ENCODE results near the gene IL3.
A peak's percentile ranks its signal among the peaks of the same experiment; 100 is the strongest.

Gene IL3

DNA sequence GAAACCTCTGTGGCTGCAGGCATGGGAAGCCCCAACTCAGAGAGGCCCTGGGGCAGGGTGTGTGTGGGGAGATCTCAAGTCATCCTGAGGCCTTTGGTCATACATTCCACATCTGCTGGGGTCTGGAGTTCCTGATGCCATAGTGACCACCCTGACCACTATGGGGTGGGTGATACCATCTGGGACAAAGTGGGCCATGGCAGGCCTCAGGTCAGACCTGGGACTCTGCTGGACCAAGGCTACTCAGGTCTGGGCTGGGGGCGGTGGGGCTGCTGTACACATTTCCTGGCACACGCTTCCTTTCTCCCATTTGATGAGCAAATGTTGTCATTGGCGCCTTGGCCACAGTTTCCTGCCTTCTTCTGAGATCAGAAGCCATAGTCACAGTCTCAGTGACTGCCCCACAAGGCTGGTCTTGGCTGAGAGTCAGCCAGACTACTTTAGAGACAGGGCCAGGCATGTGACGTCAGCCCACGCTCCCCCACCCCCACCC lies 33.9 kb upstream of the IL3 start:
- DNase-seq: no peak

DNA sequence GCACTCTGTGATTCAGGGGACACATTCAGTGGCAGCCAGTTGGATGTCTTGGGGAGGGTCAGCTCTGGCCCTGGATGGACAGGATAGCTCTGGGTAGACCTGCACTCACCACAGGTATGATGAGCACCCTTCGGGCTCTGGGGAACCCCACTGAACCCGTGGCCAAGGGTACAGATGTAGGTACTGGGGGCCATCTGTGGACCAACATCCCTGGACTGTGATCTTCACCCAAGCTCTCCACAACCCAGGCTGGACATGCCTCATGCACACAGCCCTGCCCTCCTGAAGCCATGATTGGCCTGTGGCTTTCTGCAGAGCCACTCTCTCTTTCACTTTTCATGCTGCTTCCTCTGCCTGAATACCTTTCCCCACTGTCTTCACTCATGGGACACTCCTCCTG lies 33.4 kb upstream of the IL3 start:
- no peak for DNase-seq

- no peak for DNase-seq
Measured at GRCh38 chr5:132029609-132030330, 30.7 kb upstream of the IL3 start.

DNA sequence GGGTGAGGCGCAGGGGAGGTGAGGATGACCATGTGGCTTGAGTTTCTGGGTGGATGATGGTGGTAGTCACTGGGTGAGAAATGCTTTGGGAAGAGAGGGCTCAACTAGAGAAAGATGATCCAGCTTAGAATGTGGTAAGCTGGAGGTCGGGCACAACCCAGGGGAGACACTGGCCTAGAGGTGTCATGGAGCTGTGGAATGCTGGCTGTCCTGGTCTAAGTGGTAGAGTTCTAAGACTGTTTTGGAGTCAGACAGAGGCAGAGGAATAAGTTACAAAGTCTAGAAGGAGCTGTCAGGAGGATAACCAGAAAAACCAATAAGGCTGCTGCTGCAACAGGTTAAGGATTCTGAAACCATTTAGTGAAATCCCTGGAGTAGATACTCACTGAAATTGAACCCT lies 29.8 kb upstream of the IL3 start:
- no peak for DNase-seq

DNA sequence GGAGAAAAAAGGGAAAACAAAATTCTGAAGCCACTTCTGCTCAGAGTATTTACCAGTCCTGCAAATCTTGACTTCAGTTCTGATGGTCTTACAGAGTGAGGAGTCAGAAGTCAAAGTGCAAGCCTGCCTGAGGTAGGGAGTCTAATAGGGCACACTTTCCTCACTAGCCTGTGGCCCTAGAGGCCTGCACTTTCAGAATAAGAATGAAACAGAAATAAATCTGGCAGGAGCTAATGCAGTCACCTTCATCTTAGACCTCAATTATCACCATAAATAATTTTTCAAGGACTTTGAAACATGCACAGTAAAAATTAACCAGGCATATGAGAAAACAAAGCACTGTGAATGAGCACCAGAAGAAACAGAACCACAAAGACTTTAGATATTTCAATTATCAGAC lies 28.3 kb upstream of the IL3 start:
- no peak for DNase-seq

- DNase-seq: no peak
Measured at GRCh38 chr5:132033122-132033521, 27.3 kb upstream of the IL3 start.

DNA sequence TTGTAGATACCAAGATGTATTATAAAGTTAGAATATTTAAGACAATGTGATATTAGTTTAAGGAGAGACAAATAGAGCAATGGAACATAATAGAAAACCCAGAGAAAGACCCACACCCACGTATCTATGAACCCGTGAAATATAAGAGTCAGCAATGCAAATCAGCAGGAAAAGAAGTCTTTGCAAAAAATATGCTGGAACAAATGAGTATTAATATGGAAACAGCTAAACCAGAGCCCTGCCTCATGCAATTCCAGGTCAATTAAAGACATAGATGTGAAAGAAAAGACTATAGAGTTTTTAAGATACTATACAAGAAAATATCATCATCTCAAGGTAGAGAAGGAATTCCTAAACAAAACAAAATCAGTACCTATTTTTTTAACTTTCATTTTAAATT lies 23.1 kb upstream of the IL3 start:
- no peak for DNase-seq

GRCh38 chr5:132044207-132044606 lies 16.2 kb upstream of the IL3 start:
- DNase-seq: no peak

- DNase-seq: no peak
Measured at GRCh38 chr5:132046880-132047299, 13.6 kb upstream of the IL3 start.

GRCh38 chr5:132049093-132049492 lies 11.4 kb upstream of the IL3 start:
- no peak for DNase-seq

DNA sequence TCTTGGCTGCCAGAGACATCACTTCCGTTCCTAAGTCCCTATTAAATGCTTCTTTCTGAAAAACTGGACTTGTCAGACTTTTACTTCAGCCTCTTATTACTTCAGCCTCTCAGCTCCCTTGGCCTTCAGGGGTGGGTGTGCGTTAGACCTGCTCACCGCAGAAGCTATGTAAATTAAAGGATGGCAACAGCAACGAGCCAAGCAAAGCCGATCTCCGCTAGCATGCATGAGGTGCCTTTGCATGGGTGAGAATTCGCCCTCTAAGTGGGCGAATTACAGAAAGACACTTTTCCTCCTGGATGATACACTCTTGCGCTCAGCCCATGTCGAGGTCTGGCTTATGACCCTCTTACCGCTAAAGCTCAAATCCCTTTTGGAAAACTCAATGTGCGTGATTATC lies 10.9 kb upstream of the IL3 start:
- no peak for DNase-seq

DNA sequence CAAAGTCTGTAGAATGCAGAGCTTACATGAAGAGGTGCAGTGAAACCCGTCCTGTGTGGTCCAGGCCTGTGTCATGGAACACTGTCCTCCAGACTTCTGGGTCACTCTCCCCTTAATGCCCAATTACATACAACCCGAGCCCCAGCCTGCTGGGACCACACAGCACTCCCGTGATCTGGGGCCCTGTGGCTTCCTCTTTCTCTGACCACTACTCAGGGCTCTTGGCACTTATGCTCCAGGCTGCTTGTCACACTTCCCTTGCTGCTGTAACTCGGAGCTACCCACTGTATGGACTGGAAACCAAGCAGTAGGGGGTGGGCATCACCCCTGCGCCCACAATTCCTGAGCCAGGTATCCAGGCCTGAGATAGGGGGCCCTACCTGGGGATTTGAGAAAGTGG lies 10.3 kb upstream of the IL3 start:
- DNase-seq: no peak

DNA sequence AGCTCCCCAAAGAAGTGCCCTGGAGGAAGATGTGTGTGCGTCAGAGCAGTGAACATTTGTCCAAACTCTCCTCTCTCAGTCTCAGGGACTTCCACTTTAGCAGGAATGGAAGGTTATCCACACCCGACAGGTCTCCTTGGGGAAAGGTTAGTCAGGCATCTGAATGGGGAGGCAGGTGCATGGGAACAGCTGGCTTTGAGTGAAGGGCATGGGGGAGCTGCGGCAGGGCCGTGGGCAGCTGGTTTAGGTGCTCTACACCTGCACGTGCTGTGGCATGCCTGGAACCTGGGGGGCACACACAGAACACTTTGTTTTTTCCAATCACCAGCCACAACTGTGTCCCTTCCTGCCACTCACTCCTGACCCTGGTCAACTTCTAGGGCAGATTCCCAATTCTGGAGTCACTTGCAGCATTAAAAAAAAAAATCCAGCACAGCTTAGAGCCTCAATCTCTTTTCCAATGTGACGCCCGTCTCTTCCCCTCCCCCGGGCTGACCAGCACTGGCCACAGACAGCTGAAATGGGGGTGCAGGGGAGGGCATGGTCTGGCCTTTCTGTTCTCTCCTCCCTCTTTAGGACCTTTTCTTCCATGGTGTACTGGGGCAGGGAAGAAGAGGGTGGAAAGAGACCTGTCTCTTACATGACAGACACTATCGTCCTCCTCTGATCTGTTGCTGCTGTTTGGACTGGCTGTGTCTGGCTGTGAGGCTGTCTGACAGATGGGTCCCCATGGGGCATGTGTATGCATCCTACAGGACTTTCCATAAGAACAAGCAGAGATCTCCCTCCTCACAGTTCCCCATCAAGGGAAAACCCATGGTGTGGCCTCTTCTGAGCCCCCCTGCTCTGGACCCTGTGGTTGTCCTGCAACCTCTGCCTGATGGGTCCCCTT lies 9.5 kb upstream of the IL3 start:
- no peak for DNase-seq

DNA sequence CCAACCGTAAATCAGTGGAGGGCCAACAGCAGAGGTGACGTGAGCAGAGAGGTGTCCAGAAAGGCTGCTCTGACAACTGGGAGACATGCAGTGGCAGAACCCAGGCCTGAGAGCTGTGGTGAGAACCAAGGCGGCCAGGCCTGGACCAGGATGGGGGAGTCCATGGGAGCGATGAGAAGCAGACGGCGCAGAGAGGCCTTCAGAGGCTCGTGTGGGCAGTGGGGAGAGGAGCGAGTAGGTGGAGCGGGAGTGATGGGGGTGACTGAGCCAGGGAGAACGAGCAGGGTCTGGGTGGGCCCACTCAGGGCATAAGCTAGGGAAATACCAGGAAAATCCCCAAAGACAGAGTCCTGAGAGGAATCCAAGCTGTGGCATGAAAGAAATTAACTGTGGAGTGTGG lies 7.9 kb upstream of the IL3 start:
- DNase-seq: no peak

DNA sequence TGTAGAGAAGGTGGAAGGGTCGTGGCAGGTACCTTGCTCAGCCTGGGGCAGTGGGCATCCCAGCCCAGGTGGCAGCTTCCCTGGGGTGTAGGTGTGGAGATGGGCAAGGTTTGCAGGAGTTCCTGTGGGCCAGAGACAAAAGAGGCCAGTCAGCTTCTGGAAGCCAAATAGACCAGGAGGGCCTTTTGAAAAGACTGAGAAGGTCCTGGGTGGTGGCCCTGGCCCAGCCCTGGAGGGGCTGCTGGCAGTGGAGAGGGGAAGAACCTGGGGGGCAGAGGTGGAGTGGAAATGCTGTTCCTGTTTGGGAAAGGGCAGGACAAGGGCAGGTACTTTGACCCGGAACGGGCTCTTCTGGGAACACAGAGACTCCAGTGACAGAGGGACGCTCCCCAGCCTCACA lies 7.0 kb upstream of the IL3 start:
- DNase-seq: no peak

GRCh38 chr5:132054031-132054696 lies 6.3 kb upstream of the IL3 start:
- DNase-seq: no peak

GRCh38 chr5:132054697-132055440 lies 5.6 kb upstream of the IL3 start:
- no peak for DNase-seq

- peak; percentile 17 for DNase-seq
Measured at GRCh38 chr5:132055441-132055807, 5.0 kb upstream of the IL3 start.

DNA sequence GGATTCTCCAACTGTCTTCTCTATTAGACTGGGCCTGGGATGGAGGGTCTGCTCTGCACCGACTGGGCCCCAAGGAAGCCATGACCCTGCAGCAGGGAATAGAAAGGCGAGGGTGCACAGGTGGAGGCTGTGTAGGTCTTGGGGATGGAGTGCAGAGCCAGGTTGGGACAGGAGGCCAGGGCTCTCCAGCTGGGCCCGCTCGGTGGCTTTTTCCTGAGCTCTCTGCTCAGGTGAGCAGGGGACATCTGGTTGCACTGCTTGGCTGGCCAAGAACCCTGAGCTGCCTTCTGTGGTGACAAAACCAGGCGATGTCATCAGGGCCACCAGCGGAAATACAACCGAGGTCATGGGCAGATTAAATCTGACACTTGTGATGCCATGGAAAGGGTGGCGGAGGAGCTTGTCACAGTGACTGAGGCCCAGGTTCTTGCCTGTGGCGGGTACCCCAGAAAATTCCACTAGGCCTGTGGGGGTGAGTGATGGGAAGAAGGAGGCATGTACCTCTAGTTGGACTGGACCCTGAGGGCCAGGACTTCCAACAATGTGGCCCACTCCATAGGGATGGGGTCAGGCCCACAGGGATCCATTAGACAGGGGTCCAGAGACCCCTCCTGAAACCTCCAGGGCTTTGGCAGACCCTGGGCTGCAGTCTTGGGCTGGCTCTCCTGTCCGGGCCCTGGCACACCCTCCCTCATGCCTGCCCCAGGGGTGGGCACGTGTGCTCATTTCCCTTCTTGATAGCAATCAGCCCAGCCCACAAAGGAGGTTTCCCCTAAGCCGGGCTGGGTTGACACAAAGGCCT lies 4.4 kb upstream of the IL3 start:
- no peak for DNase-seq

- DNase-seq: no peak
Measured at GRCh38 chr5:132056610-132057497, 3.6 kb upstream of the IL3 start.
